SK-N-SH (cell line): Measurements from ENCODE around the gene IL32.

ENCODE experiments used
- MAX ChIP-seq: IDR thresholded peaks from 2 replicates; pipeline ENCODE4 v1.4.0; 2012; ENCODE audit warnings: low read depth
- RFX5 ChIP-seq: IDR thresholded peaks from 2 replicates; pipeline ENCODE4 v1.6.1; 2012; ENCODE audit warnings: mild to moderate bottlenecking, improper control_type of control experiment, low read length
- TAF1 ChIP-seq: IDR thresholded peaks from 2 replicates; pipeline ENCODE4 v1.6.1; 2012; ENCODE audit warnings: low read depth, mild to moderate bottlenecking, low read length, moderate library complexity, borderline replicate concordance

- TF ChIP-seq TAF1 = no peak
- no peak for TF ChIP-seq RFX5
- TF ChIP-seq MAX = no peak
These were observed 47.5 kb upstream of the IL32 start, which contains the start of gene CLDN6 for GRCh38 chr16:3017794-3018506.
